Endothelial cell of umbilical vein (primary cell): ENCODE data around the gene PCLO. TPM values are rescaled to one million over a fixed set of nuclear protein-coding genes. Genes with fewer than 3 reads are reported as not detected.

Source experiments
- BruUV-seq: library from RNA; stranded (reverse); fragments of 400-500 nt; replicated peaks from 2 replicates; lab custom pipeline; 2021; lab: Mats Ljungman, UMichigan
- CTCF ChIA-PET: fragments of 300-600, 350-600 bp; sonication (Branson Sonifier 250); formaldehyde crosslinking; loops from one replicate; lab custom pipeline; 2021; ENCODE audit warnings: antibody characterized with exemption, inconsistent platforms; lab: Charles Lee
- POLR2A ChIA-PET: fragments of 300-600, 350-600 bp; sonication (Branson Sonifier 250); formaldehyde crosslinking; loops from one replicate; lab custom pipeline; 2021; ENCODE audit warnings: antibody characterized with exemption, inconsistent platforms; lab: Charles Lee
- DNase-seq: peaks from one replicate; pipeline ENCODE4 v3.0.0-alpha.2; 2011; ENCODE audit warnings: low read depth, low spot score
- FAIRE-seq: peaks from 2 replicates; lab custom pipeline; 2011; peaks lifted over from hg19 to GRCh38; lab: Jason Lieb, UNC
- H2AFZ ChIP-seq: 2 replicates; pipeline ENCODE4 v1.6.0; 2012; ENCODE audit warnings: low read depth, low read length, control low read depth, inconsistent platforms
- H3K27ac ChIP-seq: 2 replicates; pipeline ENCODE4 v1.5.1; 2011; ENCODE audit warnings: low read depth, mild to moderate bottlenecking, control low read depth, low read length, moderate library complexity; ENCODE audit not compliant: insufficient read depth
- H3K27me3 ChIP-seq, 2 experiments: 2 replicates each; pipeline versions ENCODE4 v1.6.0 to v1.6.1; 2011; ENCODE audit warnings: low read length in 2 of 2, mixed read lengths in 1 of 2; ENCODE audit not compliant: control insufficient read depth in 2 of 2, insufficient read depth in 2 of 2
- H3K36me3 ChIP-seq, 2 experiments: 2 replicates in 1 of 2; 3 replicates in 1 of 2; pipeline ENCODE4 v1.5.1; 2011; ENCODE audit warnings: low read length in 2 of 2, mild to moderate bottlenecking in 1 of 2, moderate library complexity in 1 of 2; ENCODE audit not compliant: control insufficient read depth in 2 of 2, insufficient read depth in 2 of 2; ENCODE audit errors: extremely low read depth in 1 of 2
- H3K4me1 ChIP-seq: 3 replicates; pipeline ENCODE4 v1.5.1; 2011; ENCODE audit warnings: mild to moderate bottlenecking, low read length; ENCODE audit not compliant: control insufficient read depth, insufficient read depth; ENCODE audit errors: extremely low read depth
- H3K4me2 ChIP-seq: 2 replicates; pipeline ENCODE4 v1.6.1; 2011; ENCODE audit warnings: low read length, control low read depth, mixed read lengths; ENCODE audit not compliant: insufficient read depth
- H3K4me3 ChIP-seq, 3 experiments: fragments of 200-600 bp in 1 of 3; sonication (generic), shearing (Covaris generic) in 1 of 3; replicated peaks in 1 of 3; 2 replicates each; pipeline ENCODE4 v1.5.1; 2011 to 2016; ENCODE audit warnings: control low read depth in 3 of 3, low read length in 3 of 3, mild to moderate bottlenecking in 2 of 3, inconsistent platforms in 1 of 3, low read depth in 1 of 3, moderate library complexity in 1 of 3; ENCODE audit not compliant: insufficient read depth in 1 of 3
- H3K79me2 ChIP-seq: 2 replicates; pipeline ENCODE4 v1.6.0; 2012; ENCODE audit warnings: low read length, inconsistent platforms; ENCODE audit not compliant: control insufficient read depth, insufficient read depth
- H3K9ac ChIP-seq: replicated peaks from 2 replicates; pipeline ENCODE3; 2011; ENCODE audit warnings: low read length, control low read depth; ENCODE audit not compliant: insufficient read depth; ENCODE audit errors: extremely low read depth
- H3K9me1 ChIP-seq: replicated peaks from 3 replicates; pipeline ENCODE4 v1.6.0; 2011; ENCODE audit warnings: mild to moderate bottlenecking, low read length; ENCODE audit not compliant: control insufficient read depth, insufficient read depth; ENCODE audit errors: extremely low read depth
- H3K9me3 ChIP-seq: replicated peaks from 2 replicates; pipeline ENCODE4 v1.5.1; 2012; ENCODE audit warnings: low read length, inconsistent platforms; ENCODE audit not compliant: control insufficient read depth, insufficient read depth
- H4K20me1 ChIP-seq: replicated peaks from 2 replicates; pipeline ENCODE3; 2011; ENCODE audit warnings: mild to moderate bottlenecking, low read length; ENCODE audit not compliant: control insufficient read depth, insufficient read depth; ENCODE audit errors: extremely low read depth
- EZH2 ChIP-seq: IDR thresholded peaks from 2 replicates; pipeline ENCODE4 v1.6.1; 2012; ENCODE audit warnings: borderline replicate concordance, low read depth, mild to moderate bottlenecking, moderate library complexity, low read length, inconsistent platforms; ENCODE audit not compliant: severe bottlenecking
- FOS ChIP-seq: IDR thresholded peaks from 2 replicates; pipeline ENCODE4 v1.6.1; 2011; ENCODE audit warnings: mild to moderate bottlenecking, low read length, moderate library complexity, borderline replicate concordance; ENCODE audit not compliant: insufficient read depth
- GATA2 ChIP-seq: IDR thresholded peaks from 2 replicates; pipeline ENCODE4 v1.7.0; 2011; ENCODE audit warnings: low read depth, mild to moderate bottlenecking, moderate library complexity, mixed read lengths, low read length; ENCODE audit not compliant: insufficient read length, insufficient read depth
- JUN ChIP-seq: IDR thresholded peaks from 2 replicates; pipeline ENCODE4 v1.6.1; 2011; ENCODE audit warnings: borderline replicate concordance, low read depth; ENCODE audit not compliant: insufficient read length, insufficient read depth
- MYC ChIP-seq: IDR thresholded peaks from one replicate; pipeline ENCODE4 v1.6.1; 2011; ENCODE audit warnings: mild to moderate bottlenecking, low read depth, low read length
- POLR2A ChIP-seq: IDR thresholded peaks from 2 replicates; pipeline ENCODE4 v1.6.1; 2012; ENCODE audit warnings: low read depth, mild to moderate bottlenecking, control low read depth, low read length
- POLR2AphosphoS5 ChIP-seq: IDR thresholded peaks from 2 replicates; pipeline ENCODE4 v1.6.1; 2012; ENCODE audit warnings: low read depth, mild to moderate bottlenecking, control low read depth, low read length, moderate library complexity; ENCODE audit not compliant: insufficient read depth
- dilution Hi-C: fragments of 300-500 bp; cut with MboI; formaldehyde crosslinking; loops from one replicate; pipeline ENCODE4 v1.15.0; 2019; ENCODE audit warnings: low sequenced_read_pairs; ENCODE audit not compliant: extremely low pct_ligation_motif_present
- intact Hi-C: fragments of 100-400 bp; cut with micrococcal nuclease; formaldehyde crosslinking; loops from one replicate; pipeline ENCODE4 v1.10.0; 2022
- polyA plus RNA-seq, 4 experiments: library from polyadenylated mRNA; depleted of rRNA in 3 of 4; stranded (reverse) in 3 of 4; unstranded in 1 of 4; fragments of >200 nt; gene quantifications; 2 replicates each; pipeline versions ENCODE4 v1.2.1 to v1.2.3, GENCODE V29; 2011 to 2012; ENCODE audit warnings: missing spikeins in 1 of 4
- small RNA-seq: library from RNA; depleted of rRNA; stranded (forward); fragments of <200 nt; gene quantifications from one replicate; pipeline ENCODE3, GENCODE V24; 2012; ENCODE audit warnings: low replicate concordance, low read depth; ENCODE audit not compliant: insufficient read depth, insufficient read length
- total RNA-seq: library from RNA; stranded (reverse); gene quantifications from 2 replicates; pipeline ENCODE4 v1.2.3, GENCODE V29; 2021
- TF ChIP-seq, protein P1 (sequence below), 2 donors: IDR thresholded peaks; 1 replicate in 1 of 2; 2 replicates in 1 of 2; pipeline ENCODE4 v1.5.1; 2011; ENCODE audit warnings: low read length in 2 of 2, mild to moderate bottlenecking in 2 of 2, moderate library complexity in 2 of 2, control low read depth in 1 of 2, inconsistent platforms in 1 of 2, low read depth in 1 of 2; ENCODE audit not compliant: insufficient read depth in 1 of 2; ENCODE audit errors: extremely low read depth in 1 of 2
- TF ChIP-seq, protein P2 (sequence below): IDR thresholded peaks from 2 replicates; pipeline ENCODE4 v1.6.1; 2011; ENCODE audit not compliant: insufficient read depth, insufficient read length

Gene PCLO
- total and polyA plus RNA-seq, 2 donors (not counting 3 experiments of a cell fraction or from before 2014, with no cell fraction given), result 0.04 to 0.75 TPM

DNA sequence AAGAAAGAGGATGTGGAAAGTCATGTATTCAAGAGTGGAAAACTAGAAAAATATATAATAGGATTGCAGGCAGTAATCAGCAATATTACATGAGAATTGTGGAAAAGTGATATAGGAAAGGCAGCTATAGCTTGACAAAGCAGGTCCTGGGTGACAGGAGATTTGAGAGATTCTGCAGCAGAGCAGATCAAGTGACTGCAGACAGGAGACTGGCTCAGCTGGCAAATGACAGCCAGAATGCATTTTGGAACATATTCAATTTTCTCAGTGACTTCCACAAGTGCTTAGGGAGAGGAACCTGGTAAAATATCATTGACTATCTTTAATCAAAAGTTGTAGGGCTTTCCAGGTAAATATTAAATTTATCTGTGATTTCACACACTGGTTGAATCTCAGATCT, 458.6 kb downstream of the PCLO start:
- Histone ChIP-seq H3K4me1 (peaks cover 7% of the 10 kb centered on the region), H3K4me3 (no peak overlapping the region), H3K9me3 (no peaks in the 10 kb centered on the region), H3K9ac (no peak overlapping the region), H3K36me3 (no peaks in the 10 kb centered on the region), H3K27ac (no peak overlapping the region), H3K79me2 (no peaks in the 10 kb centered on the region), H4K20me1 (no peaks in the 10 kb centered on the region), H2AFZ (no peak overlapping the region), H3K4me2 (no peak overlapping the region), H3K27me3 (no peaks in the 10 kb centered on the region), H3K9me1 (no peaks in the 10 kb centered on the region)
- ChIA-PET POLR2A (no interaction called here), CTCF (interaction anchor here (1.0 kb wide), 1 partner anchor 18 kb away, joined by 4 read pairs; no protein-coding TSS in a partner anchor)
- DNase-seq, result no peak
- intact Hi-C loops (no loop called here), dilution Hi-C loops (no loop called here)
- BruUV-seq, result no TSS peak
- TF ChIP-seq FOS (no peak), JUN (no peak), GATA2 (no peak), EZH2 (no peak), POLR2AphosphoS5 (no peak), MYC (no peak), POLR2A (no peak)
- TF ChIP-seq, protein P1, sequence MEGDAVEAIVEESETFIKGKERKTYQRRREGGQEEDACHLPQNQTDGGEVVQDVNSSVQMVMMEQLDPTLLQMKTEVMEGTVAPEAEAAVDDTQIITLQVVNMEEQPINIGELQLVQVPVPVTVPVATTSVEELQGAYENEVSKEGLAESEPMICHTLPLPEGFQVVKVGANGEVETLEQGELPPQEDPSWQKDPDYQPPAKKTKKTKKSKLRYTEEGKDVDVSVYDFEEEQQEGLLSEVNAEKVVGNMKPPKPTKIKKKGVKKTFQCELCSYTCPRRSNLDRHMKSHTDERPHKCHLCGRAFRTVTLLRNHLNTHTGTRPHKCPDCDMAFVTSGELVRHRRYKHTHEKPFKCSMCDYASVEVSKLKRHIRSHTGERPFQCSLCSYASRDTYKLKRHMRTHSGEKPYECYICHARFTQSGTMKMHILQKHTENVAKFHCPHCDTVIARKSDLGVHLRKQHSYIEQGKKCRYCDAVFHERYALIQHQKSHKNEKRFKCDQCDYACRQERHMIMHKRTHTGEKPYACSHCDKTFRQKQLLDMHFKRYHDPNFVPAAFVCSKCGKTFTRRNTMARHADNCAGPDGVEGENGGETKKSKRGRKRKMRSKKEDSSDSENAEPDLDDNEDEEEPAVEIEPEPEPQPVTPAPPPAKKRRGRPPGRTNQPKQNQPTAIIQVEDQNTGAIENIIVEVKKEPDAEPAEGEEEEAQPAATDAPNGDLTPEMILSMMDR (IDR thresholded peaks at IDR 0.05; ENCODE audit: extremely low read depth in 1 of 2, insufficient read depth in 1 of 2, low read depth in 1 of 2, low read length in 2 of 2), result no peak
- TF ChIP-seq, protein P2, sequence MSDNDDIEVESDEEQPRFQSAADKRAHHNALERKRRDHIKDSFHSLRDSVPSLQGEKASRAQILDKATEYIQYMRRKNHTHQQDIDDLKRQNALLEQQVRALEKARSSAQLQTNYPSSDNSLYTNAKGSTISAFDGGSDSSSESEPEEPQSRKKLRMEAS, result no peak
- FAIRE-seq, result no peak

Small RNA genes lying within 50 kb of the gene (small RNA-seq; reads per million reads assigned to genes)
- not detected for gene RNA5SP235
